OCI-LY7 (cell line): ENCODE measurements around the gene ENOX1.

Experiments
- EZH2phosphoT487 ChIP-seq: fragments of 200-600 bp; sonication (generic); IDR thresholded peaks from 2 replicates; pipeline ENCODE4 v1.6.1; 2018; ENCODE audit warnings: low read depth, borderline replicate concordance, mild to moderate bottlenecking, mixed run types, antibody characterized with exemption, low read length, moderate library complexity, mixed read lengths
- TF ChIP-seq, protein P1 (sequence below): fragments of 200-600 bp; sonication (generic); conservative IDR thresholded peaks from 2 replicates; pipeline ENCODE4 v1.5.1; 2014; ENCODE audit warnings: mild to moderate bottlenecking, antibody characterized with exemption, low read length, moderate library complexity, mixed read lengths

DNA sequence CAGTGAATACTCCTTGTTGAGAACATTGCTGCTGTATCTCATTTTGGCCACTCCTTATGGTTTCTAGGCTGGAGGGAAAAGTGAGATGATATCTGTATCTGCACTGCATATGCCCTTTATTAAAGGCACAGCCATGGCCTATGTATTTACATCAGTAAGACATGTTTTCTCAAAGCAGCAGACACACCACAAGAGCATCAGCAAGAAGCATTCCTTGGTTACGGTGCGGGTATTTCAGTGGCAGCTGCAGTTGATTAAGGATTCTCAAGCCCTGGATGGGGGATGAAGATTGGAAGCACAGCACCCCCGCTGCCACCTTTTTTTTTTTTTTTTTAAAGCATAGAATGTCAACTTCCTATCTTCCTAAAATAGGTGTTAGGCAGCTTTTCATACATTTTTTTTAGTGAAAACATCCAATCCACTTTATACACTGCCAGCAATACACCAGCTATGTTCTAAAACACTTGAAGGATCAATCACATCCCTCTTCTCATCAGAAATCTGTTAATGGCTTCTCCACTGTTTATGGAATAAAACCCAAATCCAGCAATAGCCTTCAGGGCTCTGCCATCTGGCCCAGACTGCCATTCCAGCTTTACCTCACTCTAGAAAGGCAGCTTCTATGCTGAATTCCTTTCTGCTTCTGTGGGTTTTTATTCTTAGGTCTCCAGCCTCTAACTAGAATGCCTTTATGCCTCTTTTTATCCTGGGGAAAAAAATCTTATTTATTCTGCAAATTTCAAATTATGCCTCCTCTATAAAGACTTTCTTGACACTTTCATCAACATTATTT lies 432.4 kb downstream of the ENOX1 start:
- TF ChIP-seq, protein P1, sequence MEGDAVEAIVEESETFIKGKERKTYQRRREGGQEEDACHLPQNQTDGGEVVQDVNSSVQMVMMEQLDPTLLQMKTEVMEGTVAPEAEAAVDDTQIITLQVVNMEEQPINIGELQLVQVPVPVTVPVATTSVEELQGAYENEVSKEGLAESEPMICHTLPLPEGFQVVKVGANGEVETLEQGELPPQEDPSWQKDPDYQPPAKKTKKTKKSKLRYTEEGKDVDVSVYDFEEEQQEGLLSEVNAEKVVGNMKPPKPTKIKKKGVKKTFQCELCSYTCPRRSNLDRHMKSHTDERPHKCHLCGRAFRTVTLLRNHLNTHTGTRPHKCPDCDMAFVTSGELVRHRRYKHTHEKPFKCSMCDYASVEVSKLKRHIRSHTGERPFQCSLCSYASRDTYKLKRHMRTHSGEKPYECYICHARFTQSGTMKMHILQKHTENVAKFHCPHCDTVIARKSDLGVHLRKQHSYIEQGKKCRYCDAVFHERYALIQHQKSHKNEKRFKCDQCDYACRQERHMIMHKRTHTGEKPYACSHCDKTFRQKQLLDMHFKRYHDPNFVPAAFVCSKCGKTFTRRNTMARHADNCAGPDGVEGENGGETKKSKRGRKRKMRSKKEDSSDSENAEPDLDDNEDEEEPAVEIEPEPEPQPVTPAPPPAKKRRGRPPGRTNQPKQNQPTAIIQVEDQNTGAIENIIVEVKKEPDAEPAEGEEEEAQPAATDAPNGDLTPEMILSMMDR, result no peak
- TF ChIP-seq EZH2phosphoT487, result no peak
